ENCODE data around the gene DIDO1. TPM values are rescaled to one million over a fixed set of nuclear protein-coding genes. Genes with fewer than 3 reads are reported as not detected.

Gene DIDO1
- total RNA-seq, 4 donors from 2014 or later = 38.2 to 68.8 (median 46.6) TPM

DNA sequence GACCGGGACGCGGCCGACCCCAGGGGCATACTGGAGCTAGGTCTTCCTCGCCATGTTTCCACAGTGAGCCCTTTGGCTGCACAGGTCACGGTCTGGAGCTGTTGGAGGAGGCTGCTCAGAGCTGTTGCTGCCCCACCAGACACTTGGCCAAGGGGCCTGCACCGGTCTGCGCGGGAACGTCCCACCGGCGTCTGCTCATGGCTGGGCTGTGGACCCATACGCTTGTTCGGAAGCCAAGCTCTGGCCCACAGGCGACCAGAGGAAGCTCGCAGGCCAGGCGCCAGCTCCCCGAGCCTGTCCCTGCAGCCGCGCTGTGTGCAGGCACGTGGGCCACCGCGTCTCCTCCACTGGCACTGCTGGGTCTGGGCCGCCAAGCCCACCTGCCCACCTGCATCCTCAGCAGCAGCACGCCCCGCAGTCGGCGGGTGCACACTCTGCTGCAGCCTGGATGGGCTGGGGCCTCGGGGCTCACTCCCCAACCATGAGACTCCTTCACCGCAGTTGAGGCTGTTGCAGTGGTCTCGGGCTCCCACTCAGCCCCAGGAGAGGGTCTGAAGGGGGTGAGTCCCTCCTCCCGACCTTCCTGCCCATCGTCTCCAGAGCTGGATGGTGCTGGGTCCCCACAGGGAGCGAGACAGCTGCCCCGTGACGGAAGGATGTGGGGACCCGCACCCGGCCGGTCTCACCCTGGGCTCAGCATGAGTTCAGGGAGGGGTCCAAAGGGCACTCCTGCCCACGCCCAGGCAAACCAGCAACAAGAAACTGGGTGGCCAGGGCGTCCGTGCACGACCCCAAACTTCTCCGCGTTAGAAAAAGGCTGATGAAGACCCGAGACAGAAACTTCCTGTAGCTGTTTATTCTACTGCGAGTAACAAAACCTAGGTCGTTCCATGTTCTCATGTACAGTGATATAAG, 49.1 kb downstream of the DIDO1 start:
- TF ChIP-seq, protein P1, sequence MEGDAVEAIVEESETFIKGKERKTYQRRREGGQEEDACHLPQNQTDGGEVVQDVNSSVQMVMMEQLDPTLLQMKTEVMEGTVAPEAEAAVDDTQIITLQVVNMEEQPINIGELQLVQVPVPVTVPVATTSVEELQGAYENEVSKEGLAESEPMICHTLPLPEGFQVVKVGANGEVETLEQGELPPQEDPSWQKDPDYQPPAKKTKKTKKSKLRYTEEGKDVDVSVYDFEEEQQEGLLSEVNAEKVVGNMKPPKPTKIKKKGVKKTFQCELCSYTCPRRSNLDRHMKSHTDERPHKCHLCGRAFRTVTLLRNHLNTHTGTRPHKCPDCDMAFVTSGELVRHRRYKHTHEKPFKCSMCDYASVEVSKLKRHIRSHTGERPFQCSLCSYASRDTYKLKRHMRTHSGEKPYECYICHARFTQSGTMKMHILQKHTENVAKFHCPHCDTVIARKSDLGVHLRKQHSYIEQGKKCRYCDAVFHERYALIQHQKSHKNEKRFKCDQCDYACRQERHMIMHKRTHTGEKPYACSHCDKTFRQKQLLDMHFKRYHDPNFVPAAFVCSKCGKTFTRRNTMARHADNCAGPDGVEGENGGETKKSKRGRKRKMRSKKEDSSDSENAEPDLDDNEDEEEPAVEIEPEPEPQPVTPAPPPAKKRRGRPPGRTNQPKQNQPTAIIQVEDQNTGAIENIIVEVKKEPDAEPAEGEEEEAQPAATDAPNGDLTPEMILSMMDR (IDR thresholded peaks at IDR 0.05; ENCODE audit: low read depth) = no peak

DNA sequence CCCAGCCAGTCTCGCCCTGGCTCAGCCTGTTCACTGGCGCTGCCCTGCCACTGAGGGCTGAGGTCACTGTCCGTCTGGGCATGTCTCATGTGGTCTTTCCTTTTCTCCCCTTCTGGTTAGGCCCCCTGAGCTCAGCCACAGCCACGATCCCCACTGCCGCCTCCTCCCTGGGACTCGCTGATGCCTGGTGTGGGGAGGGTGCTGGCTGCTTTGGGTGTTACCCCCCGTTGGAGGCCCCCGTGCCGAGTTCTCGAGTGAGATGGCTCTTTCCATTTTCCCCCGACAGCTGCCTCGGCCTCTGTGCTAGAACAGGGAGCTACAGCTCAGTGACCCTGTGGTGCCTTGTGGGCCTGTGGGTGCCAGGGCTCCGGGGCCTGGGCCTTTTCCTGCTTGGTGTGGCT, 49.8 kb downstream of the DIDO1 start:
- TF ChIP-seq, protein P1 (IDR thresholded peaks at IDR 0.05; ENCODE audit: low read depth) = no peak

DNA sequence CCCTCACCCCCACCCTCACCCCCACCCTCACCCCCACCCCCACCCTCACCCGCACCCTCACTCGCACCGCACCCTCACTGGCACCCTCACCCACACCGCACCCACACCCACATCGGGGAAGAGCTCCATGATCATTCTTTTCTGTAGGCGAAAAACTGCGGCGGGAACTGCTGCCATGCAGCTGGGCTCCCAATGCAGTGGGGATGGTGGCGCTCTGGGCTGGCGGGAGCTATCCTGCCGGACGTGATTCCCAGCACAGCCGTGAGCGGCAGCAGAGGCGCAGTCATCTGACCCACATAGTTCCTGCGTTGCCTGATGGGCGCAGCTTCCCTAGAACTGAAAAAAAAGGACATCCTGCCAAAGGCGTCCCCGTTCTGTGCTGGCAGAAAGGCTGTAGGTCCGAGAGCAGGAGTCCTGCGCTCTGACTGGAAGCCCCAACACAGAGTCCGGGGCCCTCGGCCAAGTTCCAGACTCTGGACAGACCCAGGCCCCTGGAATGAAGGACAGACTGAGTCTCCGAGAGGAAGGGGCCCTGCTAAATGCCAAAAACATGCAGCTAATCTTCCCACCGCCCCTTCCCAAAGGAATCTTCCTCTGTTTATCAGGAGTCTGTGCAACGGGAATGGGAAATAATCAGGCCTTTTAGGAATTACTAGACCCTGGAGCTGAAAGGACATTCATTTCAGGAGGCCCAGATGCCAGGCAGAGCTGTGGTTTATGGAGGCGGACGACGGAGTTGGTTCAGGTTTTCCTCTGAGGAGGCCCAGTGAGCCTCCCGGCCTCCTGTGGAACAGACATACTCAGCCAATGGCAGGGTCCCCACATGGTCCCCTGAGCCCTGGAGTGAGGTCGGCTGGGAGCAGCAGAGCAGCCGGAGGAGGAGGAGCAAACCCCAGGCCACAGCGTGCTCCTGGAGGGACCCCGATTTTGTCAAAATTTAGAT, 50.6 kb downstream of the DIDO1 start:
- TF ChIP-seq, protein P1 (IDR thresholded peaks at IDR 0.05; ENCODE audit: low read depth) = no peak

DNA sequence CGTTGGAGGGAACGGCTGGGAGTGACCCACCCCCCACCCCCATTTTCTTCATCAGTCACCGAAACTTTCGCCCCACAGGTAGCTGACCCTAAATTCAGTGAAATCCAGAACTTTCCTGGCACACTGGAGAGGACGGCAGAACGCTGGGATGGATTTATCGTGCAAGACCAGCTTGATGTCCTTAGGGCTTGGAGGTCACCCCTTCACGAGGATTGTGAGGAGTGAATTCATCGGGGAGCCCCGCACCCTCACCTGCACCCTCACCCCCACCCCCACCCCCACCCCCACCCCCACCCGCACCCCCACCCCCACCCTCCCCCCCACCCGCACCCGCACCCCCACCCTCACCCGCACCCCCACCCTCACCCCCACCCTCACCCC, 51.4 kb downstream of the DIDO1 start:
- TF ChIP-seq, protein P1 (IDR thresholded peaks at IDR 0.05; ENCODE audit: low read depth) = no peak

DNA sequence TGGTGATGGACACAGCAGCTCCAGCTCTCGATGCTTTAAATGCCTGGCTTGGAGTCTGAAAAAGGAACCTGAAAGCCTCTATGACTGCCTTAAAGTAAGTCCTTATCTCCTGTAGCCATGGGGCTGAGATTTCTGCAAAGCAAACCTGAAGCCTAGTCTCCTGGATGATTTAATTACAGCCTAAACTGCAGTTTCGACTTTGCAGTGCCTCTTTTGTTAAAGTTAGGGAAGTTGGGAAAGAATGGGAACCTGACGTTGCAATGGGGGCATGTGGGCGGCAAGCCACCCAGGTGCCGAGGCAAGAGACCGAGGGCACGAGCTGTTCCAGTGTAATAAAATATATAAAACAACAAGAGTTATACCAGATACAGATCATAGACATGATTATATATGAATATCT, 53.0 kb downstream of the DIDO1 start:
- TF ChIP-seq, protein P1 (IDR thresholded peaks at IDR 0.05; ENCODE audit: low read depth) = no peak

DNA sequence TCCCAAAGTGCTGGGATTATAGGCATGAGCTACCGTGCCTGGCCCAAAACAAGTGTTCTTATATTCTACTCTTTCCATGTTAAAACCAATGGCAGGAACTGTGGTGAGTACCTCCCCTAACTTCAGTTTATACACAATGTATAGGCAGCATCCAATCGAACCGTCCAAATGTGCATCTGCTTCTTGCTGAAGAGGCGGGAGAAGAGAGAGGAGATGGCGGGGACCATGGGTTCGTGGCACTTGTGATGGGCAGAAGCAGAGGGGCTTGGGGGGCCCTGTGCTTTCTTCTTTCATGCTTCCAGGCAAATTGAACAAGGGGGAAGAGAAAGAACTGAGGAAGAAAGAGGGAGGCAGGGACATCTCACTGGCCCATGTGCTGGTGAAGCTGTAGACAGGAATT, 53.4 kb downstream of the DIDO1 start:
- TF ChIP-seq, protein P1 (IDR thresholded peaks at IDR 0.05; ENCODE audit: low read depth) = no peak

Measured in subcutaneous adipose tissue (tissue), 4 donors.